ENCODE data around the gene RGPD6. TPM values are rescaled to one million over a fixed set of nuclear protein-coding genes. Genes with fewer than 3 reads are reported as not detected.
"Not testable (repeated sequence)": the region's sequence is repeated elsewhere in the genome, so short reads cannot be mapped to it uniquely, and the experiment has no call there.

RGPD6 gene
- 14.6 TPM for polyA plus RNA-seq (2013, experiment 1 of 2)
- 13.4 TPM for polyA plus RNA-seq (2013, experiment 2 of 2)

- H3K4me3 ChIP-seq (ENCODE audit: low read length); H3K27ac ChIP-seq (ENCODE audit: low read depth, low read length): not testable (repeated sequence)
- WGBS, result no CpG with 5 or more reads among the region's 70 CpGs
Measured at GRCh38 chr2:110576763-110577416, at the start of gene RGPD6. RGPD6 (minus strand) TSS chr2:110577222; CDS start chr2:110577024, 198 bp downstream.

GRCh38 chr2:110619326-110619939 is 42.4 kb upstream of the RGPD6 start:
- H3K27me3 ChIP-seq (ENCODE audit: insufficient read depth, low read length); H3K4me1 ChIP-seq (ENCODE audit: insufficient read depth, low read length); H3K27ac ChIP-seq (ENCODE audit: low read depth, low read length); H3K36me3 ChIP-seq (ENCODE audit: insufficient read depth, low read length); H3K9ac ChIP-seq (ENCODE audit: low read depth, low read length); H3K4me3 ChIP-seq (ENCODE audit: low read length); H3K9me3 ChIP-seq (ENCODE audit: insufficient read depth, low read depth, low read length): not testable (repeated sequence)
- WGBS, result 44% methylated on average over 1 of the region's 9 CpGs

More at GRCh38 chr2:110576763-110577416, at the start of gene RGPD6:
- not testable (repeated sequence) for H3K9me3 ChIP-seq (ENCODE audit: insufficient read depth, low read depth, low read length); H3K36me3 ChIP-seq (ENCODE audit: insufficient read depth, low read length); H3K4me1 ChIP-seq (ENCODE audit: insufficient read depth, low read length); H3K27me3 ChIP-seq (ENCODE audit: insufficient read depth, low read length); H3K9ac ChIP-seq (ENCODE audit: low read depth, low read length)

- WGBS, result no CpG with 5 or more reads among the region's 1 CpG
- not testable (repeated sequence) for H3K4me3 ChIP-seq (ENCODE audit: low read length); H3K4me1 ChIP-seq (ENCODE audit: insufficient read depth, low read length); H3K9ac ChIP-seq (ENCODE audit: low read depth, low read length); H3K27me3 ChIP-seq (ENCODE audit: insufficient read depth, low read length); H3K36me3 ChIP-seq (ENCODE audit: insufficient read depth, low read length); H3K9me3 ChIP-seq (ENCODE audit: insufficient read depth, low read depth, low read length); H3K27ac ChIP-seq (ENCODE audit: low read depth, low read length)
Measured at GRCh38 chr2:110613927-110614326, 36.9 kb upstream of the RGPD6 start.

GRCh38 chr2:110610613-110611250 is 33.7 kb upstream of the RGPD6 start:
- H3K4me3 ChIP-seq (ENCODE audit: low read length); H3K4me1 ChIP-seq (ENCODE audit: insufficient read depth, low read length): not testable (repeated sequence)
- under 1% methylated on average over 16 of the region's 94 CpGs for WGBS

GRCh38 chr2:110609843-110610612 is 33.0 kb upstream of the RGPD6 start:
- H3K9ac ChIP-seq (ENCODE audit: low read depth, low read length); H3K27me3 ChIP-seq (ENCODE audit: insufficient read depth, low read length); H3K4me3 ChIP-seq (ENCODE audit: low read length); H3K27ac ChIP-seq (ENCODE audit: low read depth, low read length); H3K4me1 ChIP-seq (ENCODE audit: insufficient read depth, low read length); H3K36me3 ChIP-seq (ENCODE audit: insufficient read depth, low read length); H3K9me3 ChIP-seq (ENCODE audit: insufficient read depth, low read depth, low read length): not testable (repeated sequence)
- WGBS, result 0% methylated on average over 4 of the region's 45 CpGs

More at GRCh38 chr2:110610613-110611250, 33.7 kb upstream of the RGPD6 start:
- H3K36me3 ChIP-seq (ENCODE audit: insufficient read depth, low read length); H3K9ac ChIP-seq (ENCODE audit: low read depth, low read length); H3K9me3 ChIP-seq (ENCODE audit: insufficient read depth, low read depth, low read length); H3K27me3 ChIP-seq (ENCODE audit: insufficient read depth, low read length); H3K27ac ChIP-seq (ENCODE audit: low read depth, low read length): not testable (repeated sequence)

- H3K4me1 ChIP-seq (ENCODE audit: insufficient read depth, low read length); H3K27ac ChIP-seq (ENCODE audit: low read depth, low read length); H3K9ac ChIP-seq (ENCODE audit: low read depth, low read length); H3K9me3 ChIP-seq (ENCODE audit: insufficient read depth, low read depth, low read length); H3K27me3 ChIP-seq (ENCODE audit: insufficient read depth, low read length); H3K4me3 ChIP-seq (ENCODE audit: low read length); H3K36me3 ChIP-seq (ENCODE audit: insufficient read depth, low read length): not testable (repeated sequence)
- WGBS, result no CpG with 5 or more reads among the region's 8 CpGs
Measured at GRCh38 chr2:110608788-110609502, 31.9 kb upstream of the RGPD6 start.

- not testable (repeated sequence) for H3K9ac ChIP-seq (ENCODE audit: low read depth, low read length); H3K36me3 ChIP-seq (ENCODE audit: insufficient read depth, low read length); H3K4me3 ChIP-seq (ENCODE audit: low read length); H3K27ac ChIP-seq (ENCODE audit: low read depth, low read length); H3K4me1 ChIP-seq (ENCODE audit: insufficient read depth, low read length); H3K27me3 ChIP-seq (ENCODE audit: insufficient read depth, low read length); H3K9me3 ChIP-seq (ENCODE audit: insufficient read depth, low read depth, low read length)
- WGBS, result 80% methylated on average over 6 of the region's 12 CpGs
Measured at GRCh38 chr2:110605057-110605456, 28.0 kb upstream of the RGPD6 start.

- WGBS, result no CpG with 5 or more reads among the region's 8 CpGs
- H3K9ac ChIP-seq (ENCODE audit: low read depth, low read length); H3K4me3 ChIP-seq (ENCODE audit: low read length); H3K4me1 ChIP-seq (ENCODE audit: insufficient read depth, low read length); H3K9me3 ChIP-seq (ENCODE audit: insufficient read depth, low read depth, low read length); H3K36me3 ChIP-seq (ENCODE audit: insufficient read depth, low read length); H3K27me3 ChIP-seq (ENCODE audit: insufficient read depth, low read length); H3K27ac ChIP-seq (ENCODE audit: low read depth, low read length): not testable (repeated sequence)
Measured at GRCh38 chr2:110603917-110604591, 27.0 kb upstream of the RGPD6 start.

- not testable (repeated sequence) for H3K4me1 ChIP-seq (ENCODE audit: insufficient read depth, low read length); H3K9ac ChIP-seq (ENCODE audit: low read depth, low read length); H3K36me3 ChIP-seq (ENCODE audit: insufficient read depth, low read length); H3K4me3 ChIP-seq (ENCODE audit: low read length); H3K27ac ChIP-seq (ENCODE audit: low read depth, low read length); H3K27me3 ChIP-seq (ENCODE audit: insufficient read depth, low read length); H3K9me3 ChIP-seq (ENCODE audit: insufficient read depth, low read depth, low read length)
- 100% methylated on average over 3 of the region's 9 CpGs for WGBS
Measured at GRCh38 chr2:110602139-110602538, 25.1 kb upstream of the RGPD6 start.

- H3K9ac ChIP-seq (ENCODE audit: low read depth, low read length); H3K36me3 ChIP-seq (ENCODE audit: insufficient read depth, low read length); H3K4me3 ChIP-seq (ENCODE audit: low read length); H3K27ac ChIP-seq (ENCODE audit: low read depth, low read length); H3K27me3 ChIP-seq (ENCODE audit: insufficient read depth, low read length); H3K4me1 ChIP-seq (ENCODE audit: insufficient read depth, low read length); H3K9me3 ChIP-seq (ENCODE audit: insufficient read depth, low read depth, low read length): not testable (repeated sequence)
- no CpG with 5 or more reads among the region's 2 CpGs for WGBS
Measured at GRCh38 chr2:110591973-110592372, 15.0 kb upstream of the RGPD6 start.
